Caco-2 (cell line): ENCODE measurements around the gene BBX. TPM values are rescaled to one million over a fixed set of nuclear protein-coding genes. Genes with fewer than 3 reads are reported as not detected.

Experiments
- BruUV-seq: library from RNA; stranded (reverse); fragments of 400-500 nt; replicated peaks from 2 replicates; lab custom pipeline; 2021; lab: Mats Ljungman, UMichigan
- CTCF ChIA-PET: fragments of 300-600 bp; sonication (Branson Sonifier 250); formaldehyde crosslinking; loops from one replicate; lab custom pipeline; 2022; ENCODE audit warnings: antibody characterized with exemption; lab: Charles Lee
- POLR2A ChIA-PET: fragments of 300-600 bp; sonication (Branson Sonifier 250); formaldehyde crosslinking; loops from one replicate; lab custom pipeline; 2022; ENCODE audit warnings: antibody characterized with exemption; lab: Charles Lee
- DNase-seq, 2 experiments: peaks; one replicate each; pipeline versions ENCODE4 v3.0.0 to v3.0.0-alpha.2; 2020 to 2022
- H3K27me3 ChIP-seq: replicated peaks from 2 replicates; pipeline ENCODE4 v1.6.0; 2011; ENCODE audit warnings: low read length; ENCODE audit not compliant: control insufficient read depth, insufficient read depth
- H3K36me3 ChIP-seq: 2 replicates; pipeline ENCODE4 v1.5.1; 2011; ENCODE audit warnings: low read length; ENCODE audit not compliant: control insufficient read depth, insufficient read depth
- H3K4me1 ChIP-seq: fragments of 250-450 bp; sonication (Bioruptor Pico); 2 replicates; pipeline ENCODE4 v1.5.1; 2020; ENCODE audit warnings: mild to moderate bottlenecking
- H3K4me3 ChIP-seq: 2 replicates; pipeline ENCODE4 v1.5.1; 2011; ENCODE audit warnings: low read depth, mild to moderate bottlenecking, control low read depth, low read length
- H3K9me3 ChIP-seq: fragments of 250-450 bp; sonication (Bioruptor Pico); 2 replicates; pipeline ENCODE4 v1.5.1; 2020; ENCODE audit warnings: mild to moderate bottlenecking, moderate library complexity
- H3K27ac Mint-ChIP-seq: one replicate; pipeline ENCODE4 v1.8.0; 2022; ENCODE audit warnings: mixed read lengths; ENCODE audit not compliant: unreplicated experiment
- H3K27me3 Mint-ChIP-seq: one replicate; pipeline ENCODE4 v1.8.0; 2022; ENCODE audit warnings: mixed read lengths; ENCODE audit not compliant: insufficient read depth, unreplicated experiment
- H3K36me3 Mint-ChIP-seq: one replicate; pipeline ENCODE4 v1.8.0; 2022; ENCODE audit warnings: mild to moderate bottlenecking, mixed read lengths; ENCODE audit not compliant: insufficient read depth, unreplicated experiment
- H3K4me1 Mint-ChIP-seq: one replicate; pipeline ENCODE4 v1.8.0; 2022; ENCODE audit warnings: low read depth, mixed read lengths; ENCODE audit not compliant: unreplicated experiment
- H3K4me3 Mint-ChIP-seq: one replicate; pipeline ENCODE4 v1.8.0; 2022; ENCODE audit warnings: mild to moderate bottlenecking, moderate library complexity, mixed read lengths; ENCODE audit not compliant: unreplicated experiment
- H3K9me3 Mint-ChIP-seq: one replicate; pipeline ENCODE4 v1.8.0; 2022; ENCODE audit warnings: mixed read lengths; ENCODE audit not compliant: unreplicated experiment
- intact Hi-C: fragments of 100-400 bp; cut with micrococcal nuclease; formaldehyde crosslinking; loops from one replicate; pipeline ENCODE4 v1.10.0; 2022; ENCODE audit not compliant: unreplicated experiment
- total RNA-seq: library from RNA; stranded (reverse); gene quantifications from 2 replicates; pipeline ENCODE4 v1.2.3, GENCODE V29; 2022
- TF ChIP-seq, protein P1 (sequence below), 2 experiments: fragments of 200-600 bp in 1 of 2; IDR thresholded peaks; 1 replicate in 1 of 2; 2 replicates in 1 of 2; pipeline versions ENCODE4 v1.5.1 to v1.8.0; 2011 to 2022; ENCODE audit warnings: antibody characterized with exemption in 1 of 2, control low read depth in 1 of 2, inconsistent platforms in 1 of 2, low read depth in 1 of 2, low read length in 1 of 2, mild to moderate bottlenecking in 1 of 2, moderate library complexity in 1 of 2; ENCODE audit not compliant: insufficient read depth in 1 of 2, severe bottlenecking in 1 of 2, unreplicated experiment in 1 of 2

Gene BBX
- total RNA-seq, 1 experiment from 2014 or later, result 2.6 TPM

GRCh38 chr3:107841831-107842230 lies 319.1 kb downstream of the BBX start:
- H3K27ac Mint-ChIP-seq, result no peak overlapping the region

DNA sequence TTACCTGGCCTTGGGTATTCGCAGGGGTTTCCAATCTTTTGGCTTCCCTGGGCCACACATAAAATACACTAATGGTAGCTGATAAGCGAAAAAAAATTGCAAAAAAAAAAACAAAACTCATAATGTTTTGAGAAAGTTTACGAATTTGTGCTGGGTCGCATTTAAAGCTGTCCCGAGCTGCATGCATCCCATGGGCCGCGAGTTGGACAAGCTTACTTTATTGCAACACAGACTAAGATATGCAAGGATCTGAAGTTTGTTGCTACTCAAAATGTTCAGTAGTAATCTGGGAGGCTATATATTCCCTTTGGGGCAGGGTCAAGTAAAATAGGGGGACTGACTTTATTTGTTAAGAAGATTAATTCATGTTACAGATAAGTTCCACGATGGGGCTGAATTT lies 320.2 kb downstream of the BBX start:
- no peak for DNase-seq
- intact Hi-C loops, result no loop called here
- no peaks in the 10 kb centered on the region for H3K9me3 ChIP-seq
- no peaks in the 10 kb centered on the region for H3K36me3 ChIP-seq
- no TSS peak for BruUV-seq
- POLR2A ChIA-PET, result no interaction called here
- Mint-ChIP-seq H3K4me1 (no peaks in the 10 kb centered on the region), H3K4me3 (no peak overlapping the region), H3K27ac (no peak overlapping the region), H3K36me3 (no peaks in the 10 kb centered on the region), H3K27me3 (no peaks in the 10 kb centered on the region), H3K9me3 (no peaks in the 10 kb centered on the region)
- H3K27me3 ChIP-seq, result no peaks in the 10 kb centered on the region
- CTCF ChIA-PET, result no interaction called here
- TF ChIP-seq, protein P1, sequence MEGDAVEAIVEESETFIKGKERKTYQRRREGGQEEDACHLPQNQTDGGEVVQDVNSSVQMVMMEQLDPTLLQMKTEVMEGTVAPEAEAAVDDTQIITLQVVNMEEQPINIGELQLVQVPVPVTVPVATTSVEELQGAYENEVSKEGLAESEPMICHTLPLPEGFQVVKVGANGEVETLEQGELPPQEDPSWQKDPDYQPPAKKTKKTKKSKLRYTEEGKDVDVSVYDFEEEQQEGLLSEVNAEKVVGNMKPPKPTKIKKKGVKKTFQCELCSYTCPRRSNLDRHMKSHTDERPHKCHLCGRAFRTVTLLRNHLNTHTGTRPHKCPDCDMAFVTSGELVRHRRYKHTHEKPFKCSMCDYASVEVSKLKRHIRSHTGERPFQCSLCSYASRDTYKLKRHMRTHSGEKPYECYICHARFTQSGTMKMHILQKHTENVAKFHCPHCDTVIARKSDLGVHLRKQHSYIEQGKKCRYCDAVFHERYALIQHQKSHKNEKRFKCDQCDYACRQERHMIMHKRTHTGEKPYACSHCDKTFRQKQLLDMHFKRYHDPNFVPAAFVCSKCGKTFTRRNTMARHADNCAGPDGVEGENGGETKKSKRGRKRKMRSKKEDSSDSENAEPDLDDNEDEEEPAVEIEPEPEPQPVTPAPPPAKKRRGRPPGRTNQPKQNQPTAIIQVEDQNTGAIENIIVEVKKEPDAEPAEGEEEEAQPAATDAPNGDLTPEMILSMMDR (IDR thresholded peaks at IDR 0.05; ENCODE audit: insufficient read depth in 1 of 2, low read depth in 1 of 2, low read length in 1 of 2, severe bottlenecking in 1 of 2, unreplicated experiment in 1 of 2), result no peak
- H3K4me3 ChIP-seq, result no peak overlapping the region
- H3K4me1 ChIP-seq, result no peaks in the 10 kb centered on the region

More at GRCh38 chr3:107841831-107842230, 319.1 kb downstream of the BBX start:
- POLR2A ChIA-PET, result no interaction called here
- Mint-ChIP-seq H3K4me1 (no peaks in the 10 kb centered on the region), H3K4me3 (no peak overlapping the region), H3K27me3 (no peaks in the 10 kb centered on the region), H3K36me3 (no peaks in the 10 kb centered on the region), H3K9me3 (no peaks in the 10 kb centered on the region)
- BruUV-seq, result no TSS peak
- no peaks in the 10 kb centered on the region for H3K9me3 ChIP-seq
- H3K36me3 ChIP-seq, result no peaks in the 10 kb centered on the region
- CTCF ChIA-PET, result no interaction called here
- TF ChIP-seq, protein P1 (IDR thresholded peaks at IDR 0.05; ENCODE audit: insufficient read depth in 1 of 2, low read depth in 1 of 2, low read length in 1 of 2, severe bottlenecking in 1 of 2, unreplicated experiment in 1 of 2), result no peak
- H3K4me1 ChIP-seq, result no peaks in the 10 kb centered on the region
- intact Hi-C loops, result no loop called here
- H3K27me3 ChIP-seq, result no peaks in the 10 kb centered on the region
- H3K4me3 ChIP-seq, result no peak overlapping the region
- no peak for DNase-seq

DNA sequence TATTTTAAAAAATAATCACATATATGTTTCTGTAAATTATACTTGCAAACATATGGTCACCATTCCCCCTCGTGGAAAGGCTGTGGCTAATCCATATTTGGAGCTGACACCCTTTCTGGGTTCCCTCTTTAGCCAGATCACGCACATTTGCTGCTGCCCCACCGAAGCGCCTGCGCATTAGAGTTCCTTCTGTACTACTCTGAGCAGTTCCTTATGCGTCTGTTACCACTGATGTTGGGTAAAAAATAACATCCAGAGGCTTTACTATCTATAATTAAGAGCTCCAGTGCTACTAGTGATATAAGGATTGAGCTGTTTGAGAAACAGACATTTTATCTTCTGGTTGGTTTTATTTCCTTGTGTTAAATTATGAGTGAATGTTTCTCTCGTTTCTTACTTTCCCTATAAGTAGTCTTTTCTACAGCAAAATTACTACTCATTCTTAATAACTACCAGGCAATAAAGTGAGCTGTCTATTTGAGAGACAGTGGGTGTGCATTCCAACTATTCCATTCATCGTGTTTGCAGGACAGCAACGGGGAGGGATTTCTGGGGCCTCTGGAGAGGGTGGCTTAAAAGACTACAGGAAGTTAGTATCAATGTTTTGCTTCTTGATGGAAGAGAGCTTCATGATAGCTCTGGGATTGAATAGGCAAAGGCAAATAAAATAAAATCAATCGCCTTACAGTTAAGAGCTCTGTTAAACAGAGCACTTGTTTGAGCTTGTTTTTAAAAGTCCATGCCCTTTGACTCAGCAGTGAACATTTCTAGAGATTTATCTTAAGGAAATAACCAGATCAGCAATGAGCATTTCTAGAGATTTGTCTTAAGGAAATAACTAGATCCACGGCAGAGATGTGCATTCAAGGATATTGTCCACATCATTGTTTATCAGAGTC lies 322.9 kb downstream of the BBX start:
- Histone ChIP-seq H3K27me3 (no peaks in the 10 kb centered on the region), H3K36me3 (no peaks in the 10 kb centered on the region), H3K4me1 (no peaks in the 10 kb centered on the region), H3K9me3 (no peaks in the 10 kb centered on the region), H3K4me3 (no peak overlapping the region)
- no peak for DNase-seq
- CTCF ChIA-PET, result interaction anchor here (0.6 kb wide), 1 partner anchor 155 kb away, joined by 3 read pairs; no protein-coding TSS in a partner anchor
- Mint-ChIP-seq H3K27ac (no peak overlapping the region), H3K9me3 (no peaks in the 10 kb centered on the region), H3K4me3 (no peak overlapping the region), H3K36me3 (no peaks in the 10 kb centered on the region), H3K4me1 (no peaks in the 10 kb centered on the region), H3K27me3 (peaks cover 7% of the 10 kb centered on the region)
- POLR2A ChIA-PET, result no interaction called here
- BruUV-seq, result no TSS peak
- TF ChIP-seq, protein P1 (IDR thresholded peaks at IDR 0.05; ENCODE audit: insufficient read depth in 1 of 2, low read depth in 1 of 2, low read length in 1 of 2, severe bottlenecking in 1 of 2, unreplicated experiment in 1 of 2), result no peak
- intact Hi-C loops, result no loop called here
